ENCODE results near the gene LLGL2.

The LLGL2 gene

DNA sequence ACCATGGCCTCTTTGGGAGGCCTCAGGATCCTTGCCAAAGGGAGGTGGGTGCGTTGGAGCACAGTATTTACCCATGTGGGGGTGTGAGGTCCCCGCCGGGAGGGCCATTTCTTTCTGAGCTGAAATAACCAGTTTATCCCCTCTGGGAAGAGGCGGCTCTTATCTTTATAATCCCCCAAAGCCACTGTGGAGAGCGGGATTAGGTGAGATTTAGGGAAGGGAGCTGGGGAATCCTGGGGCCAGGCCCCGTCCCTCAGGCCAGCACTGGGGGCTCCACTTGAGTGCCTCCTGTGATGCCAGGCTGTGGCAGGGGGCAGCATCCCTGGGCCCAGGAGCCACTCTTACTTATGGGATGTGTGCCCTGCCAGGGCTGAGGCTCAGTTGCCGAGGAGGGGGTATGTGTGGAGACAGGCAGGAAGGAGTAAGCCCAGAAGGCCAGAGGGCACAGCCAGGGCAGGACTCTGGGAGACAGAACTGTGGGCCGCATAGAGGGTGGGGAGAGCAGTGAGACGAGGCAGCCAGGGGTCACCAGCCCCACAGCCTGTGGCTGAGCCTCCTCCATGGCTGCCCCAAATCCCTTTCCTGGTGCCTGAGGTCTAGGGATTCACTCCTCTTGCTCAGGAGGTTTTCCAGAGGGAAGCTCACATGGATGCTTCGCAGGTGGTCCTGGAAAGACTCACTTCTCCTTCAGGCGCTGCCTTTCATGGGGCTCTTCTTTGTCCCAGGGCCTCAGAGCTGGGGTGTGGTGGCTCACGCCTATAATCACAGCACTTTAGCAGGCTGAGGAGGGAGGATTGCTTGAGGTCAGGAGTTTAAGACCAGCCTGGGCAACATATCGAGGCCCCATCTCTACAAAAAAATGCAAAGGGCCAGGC is 44.1 kb upstream of the LLGL2 start:
- H3K4me3 ChIP-seq (ENCODE audit: low read depth, low read length): no peak overlapping the region
- DNase-seq (ENCODE audit: low read depth): no peak
- TF ChIP-seq, protein P1, sequence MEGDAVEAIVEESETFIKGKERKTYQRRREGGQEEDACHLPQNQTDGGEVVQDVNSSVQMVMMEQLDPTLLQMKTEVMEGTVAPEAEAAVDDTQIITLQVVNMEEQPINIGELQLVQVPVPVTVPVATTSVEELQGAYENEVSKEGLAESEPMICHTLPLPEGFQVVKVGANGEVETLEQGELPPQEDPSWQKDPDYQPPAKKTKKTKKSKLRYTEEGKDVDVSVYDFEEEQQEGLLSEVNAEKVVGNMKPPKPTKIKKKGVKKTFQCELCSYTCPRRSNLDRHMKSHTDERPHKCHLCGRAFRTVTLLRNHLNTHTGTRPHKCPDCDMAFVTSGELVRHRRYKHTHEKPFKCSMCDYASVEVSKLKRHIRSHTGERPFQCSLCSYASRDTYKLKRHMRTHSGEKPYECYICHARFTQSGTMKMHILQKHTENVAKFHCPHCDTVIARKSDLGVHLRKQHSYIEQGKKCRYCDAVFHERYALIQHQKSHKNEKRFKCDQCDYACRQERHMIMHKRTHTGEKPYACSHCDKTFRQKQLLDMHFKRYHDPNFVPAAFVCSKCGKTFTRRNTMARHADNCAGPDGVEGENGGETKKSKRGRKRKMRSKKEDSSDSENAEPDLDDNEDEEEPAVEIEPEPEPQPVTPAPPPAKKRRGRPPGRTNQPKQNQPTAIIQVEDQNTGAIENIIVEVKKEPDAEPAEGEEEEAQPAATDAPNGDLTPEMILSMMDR (IDR thresholded peaks at IDR 0.05; ENCODE audit: low read depth, low read length): no peak
- TF ChIP-seq MYC (IDR thresholded peaks at IDR 0.05; ENCODE audit: low read depth, low read length) (no peak), MAX (IDR thresholded peaks at IDR 0.05; ENCODE audit: low read depth, low read length) (no peak), POLR2A (IDR thresholded peaks at IDR 0.05; ENCODE audit: extremely low read depth, insufficient read length) (no peak)

- no peak for TF ChIP-seq MAX (IDR thresholded peaks at IDR 0.05; ENCODE audit: low read depth, low read length)
- TF ChIP-seq, protein P1 (IDR thresholded peaks at IDR 0.05; ENCODE audit: low read depth, low read length): no peak
- no peak for TF ChIP-seq MYC (IDR thresholded peaks at IDR 0.05; ENCODE audit: low read depth, low read length)
- TF ChIP-seq POLR2A (IDR thresholded peaks at IDR 0.05; ENCODE audit: extremely low read depth, insufficient read length): no peak
- no peak overlapping the region for H3K4me3 ChIP-seq (ENCODE audit: low read depth, low read length)
- no peak for DNase-seq (ENCODE audit: low read depth)
These were observed 43.2 kb upstream of the LLGL2 start for GRCh38 chr17:75482098-75482942.

DNA sequence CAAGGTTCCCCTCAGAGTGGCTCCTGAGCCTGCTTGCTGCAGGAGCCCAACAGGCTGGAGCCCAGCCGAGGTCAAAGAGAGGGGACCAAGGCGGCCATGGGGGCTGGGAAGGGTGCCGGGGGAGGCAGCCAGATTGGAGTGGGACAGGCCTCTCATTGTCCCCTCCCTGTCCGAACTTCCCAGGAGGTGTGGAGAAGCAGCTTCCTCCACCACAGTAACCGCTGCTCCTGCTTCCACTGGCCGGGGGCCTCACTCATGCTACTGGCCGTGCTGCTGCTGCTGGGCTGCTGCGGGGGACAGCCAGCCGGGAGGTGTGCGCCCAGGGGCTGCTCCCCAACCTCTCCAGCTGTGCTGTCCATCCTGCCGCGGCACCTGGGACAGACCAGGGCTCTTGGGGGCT is 39.8 kb upstream of the LLGL2 start:
- H3K4me3 ChIP-seq (ENCODE audit: low read depth, low read length): no peak overlapping the region
- TF ChIP-seq MAX (IDR thresholded peaks at IDR 0.05; ENCODE audit: low read depth, low read length): no peak
- TF ChIP-seq, protein P1 (IDR thresholded peaks at IDR 0.05; ENCODE audit: low read depth, low read length): no peak
- no peak for TF ChIP-seq POLR2A (IDR thresholded peaks at IDR 0.05; ENCODE audit: extremely low read depth, insufficient read length)
- no peak for TF ChIP-seq MYC (IDR thresholded peaks at IDR 0.05; ENCODE audit: low read depth, low read length)
- no peak for DNase-seq (ENCODE audit: low read depth)

GRCh38 chr17:75486151-75486550 is 39.3 kb upstream of the LLGL2 start:
- DNase-seq (ENCODE audit: low read depth): no peak
- TF ChIP-seq POLR2A (IDR thresholded peaks at IDR 0.05; ENCODE audit: extremely low read depth, insufficient read length) (no peak), MYC (IDR thresholded peaks at IDR 0.05; ENCODE audit: low read depth, low read length) (no peak), MAX (IDR thresholded peaks at IDR 0.05; ENCODE audit: low read depth, low read length) (no peak)
- TF ChIP-seq, protein P1 (IDR thresholded peaks at IDR 0.05; ENCODE audit: low read depth, low read length): no peak
- no peak overlapping the region for H3K4me3 ChIP-seq (ENCODE audit: low read depth, low read length)

DNA sequence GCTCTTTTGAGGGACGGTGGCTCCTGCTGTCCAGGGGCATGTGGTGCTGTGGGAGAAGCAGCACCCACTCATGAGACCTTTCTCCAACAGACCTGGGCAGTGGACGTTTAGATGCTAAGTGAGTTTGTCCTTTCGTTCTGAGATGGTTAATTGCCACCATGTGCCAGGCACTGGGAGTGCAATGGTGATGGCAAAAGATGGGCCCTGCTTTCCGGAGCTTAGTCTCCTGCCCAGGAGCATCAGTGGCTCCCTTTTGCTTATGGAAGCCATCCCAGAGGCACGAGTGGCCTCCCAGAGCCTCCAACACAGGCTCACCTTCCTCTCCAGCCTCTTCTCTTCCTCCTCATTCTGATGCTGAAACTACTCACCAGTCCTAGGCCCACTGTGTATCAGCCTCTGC is 38.5 kb upstream of the LLGL2 start:
- DNase-seq (ENCODE audit: low read depth): no peak
- TF ChIP-seq MAX (IDR thresholded peaks at IDR 0.05; ENCODE audit: low read depth, low read length) (no peak), MYC (IDR thresholded peaks at IDR 0.05; ENCODE audit: low read depth, low read length) (no peak), POLR2A (IDR thresholded peaks at IDR 0.05; ENCODE audit: extremely low read depth, insufficient read length) (no peak)
- TF ChIP-seq, protein P1 (IDR thresholded peaks at IDR 0.05; ENCODE audit: low read depth, low read length): no peak
- H3K4me3 ChIP-seq (ENCODE audit: low read depth, low read length): peak overlapping the region; percentile 49

All from NB4 (cell line).